ENCODE data around the gene AP2A2. TPM values are rescaled to one million over a fixed set of nuclear protein-coding genes. Genes with fewer than 3 reads are reported as not detected.

Gene AP2A2
- polyA plus RNA-seq, 1 experiment, result 76.5 TPM

DNA sequence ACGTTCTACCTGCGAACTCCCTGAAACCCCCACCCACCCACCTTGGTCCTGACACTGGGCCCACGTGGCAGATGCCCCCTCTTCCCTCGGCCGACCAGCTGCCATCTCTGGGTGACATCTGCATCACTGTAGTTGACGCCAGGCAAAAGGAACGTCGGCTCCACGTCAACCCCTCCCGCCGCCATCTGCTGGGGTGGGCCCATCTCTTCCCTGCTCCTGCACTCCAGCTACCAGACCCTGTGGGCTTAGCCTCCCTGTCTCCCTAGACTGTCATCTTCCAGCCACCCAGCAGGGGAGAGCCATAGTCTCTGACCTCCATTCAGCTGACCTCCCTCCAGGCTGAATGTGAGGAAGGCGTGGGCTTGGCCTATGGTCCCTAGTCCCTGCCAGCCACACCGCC is 36.4 kb upstream of the AP2A2 start:
- Histone ChIP-seq H3K36me3 (ENCODE audit: control insufficient read depth, insufficient read depth, low read length) (peaks cover 9% of the 10 kb centered on the region), H3K27me3 (ENCODE audit: control insufficient read depth, insufficient read depth, low read length) (no peaks in the 10 kb centered on the region), H3K4me3 (ENCODE audit: low read depth, low read length) (no peak overlapping the region)
- ChIA-PET CTCF (interaction anchor here (0.7 to 0.9 kb wide), 2 partner anchors 42 to 161 kb away, joined by 3 to 5 read pairs; no protein-coding TSS in a partner anchor), POLR2A (no interaction called here)
- TF ChIP-seq, protein P1, sequence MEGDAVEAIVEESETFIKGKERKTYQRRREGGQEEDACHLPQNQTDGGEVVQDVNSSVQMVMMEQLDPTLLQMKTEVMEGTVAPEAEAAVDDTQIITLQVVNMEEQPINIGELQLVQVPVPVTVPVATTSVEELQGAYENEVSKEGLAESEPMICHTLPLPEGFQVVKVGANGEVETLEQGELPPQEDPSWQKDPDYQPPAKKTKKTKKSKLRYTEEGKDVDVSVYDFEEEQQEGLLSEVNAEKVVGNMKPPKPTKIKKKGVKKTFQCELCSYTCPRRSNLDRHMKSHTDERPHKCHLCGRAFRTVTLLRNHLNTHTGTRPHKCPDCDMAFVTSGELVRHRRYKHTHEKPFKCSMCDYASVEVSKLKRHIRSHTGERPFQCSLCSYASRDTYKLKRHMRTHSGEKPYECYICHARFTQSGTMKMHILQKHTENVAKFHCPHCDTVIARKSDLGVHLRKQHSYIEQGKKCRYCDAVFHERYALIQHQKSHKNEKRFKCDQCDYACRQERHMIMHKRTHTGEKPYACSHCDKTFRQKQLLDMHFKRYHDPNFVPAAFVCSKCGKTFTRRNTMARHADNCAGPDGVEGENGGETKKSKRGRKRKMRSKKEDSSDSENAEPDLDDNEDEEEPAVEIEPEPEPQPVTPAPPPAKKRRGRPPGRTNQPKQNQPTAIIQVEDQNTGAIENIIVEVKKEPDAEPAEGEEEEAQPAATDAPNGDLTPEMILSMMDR (IDR thresholded peaks at IDR 0.05; ENCODE audit: insufficient read depth, low read depth, low read length), result no peak
- DNase-seq (ENCODE audit: low read depth), result no peak

GRCh38 chr11:889687-890475 is 35.8 kb upstream of the AP2A2 start:
- H3K4me3 ChIP-seq (ENCODE audit: low read depth, low read length), result no peak overlapping the region
- peaks cover 7% of the 10 kb centered on the region for H3K36me3 ChIP-seq (ENCODE audit: control insufficient read depth, insufficient read depth, low read length)
- TF ChIP-seq, protein P1 (IDR thresholded peaks at IDR 0.05; ENCODE audit: insufficient read depth, low read depth, low read length), result no peak
- CTCF ChIA-PET, result interaction anchor here (0.9 kb wide), 1 partner anchor 162 kb away, joined by 5 read pairs; no protein-coding TSS in a partner anchor
- no peak for DNase-seq (ENCODE audit: low read depth)
- H3K27me3 ChIP-seq (ENCODE audit: control insufficient read depth, insufficient read depth, low read length), result no peaks in the 10 kb centered on the region
- POLR2A ChIA-PET, result no interaction called here

DNA sequence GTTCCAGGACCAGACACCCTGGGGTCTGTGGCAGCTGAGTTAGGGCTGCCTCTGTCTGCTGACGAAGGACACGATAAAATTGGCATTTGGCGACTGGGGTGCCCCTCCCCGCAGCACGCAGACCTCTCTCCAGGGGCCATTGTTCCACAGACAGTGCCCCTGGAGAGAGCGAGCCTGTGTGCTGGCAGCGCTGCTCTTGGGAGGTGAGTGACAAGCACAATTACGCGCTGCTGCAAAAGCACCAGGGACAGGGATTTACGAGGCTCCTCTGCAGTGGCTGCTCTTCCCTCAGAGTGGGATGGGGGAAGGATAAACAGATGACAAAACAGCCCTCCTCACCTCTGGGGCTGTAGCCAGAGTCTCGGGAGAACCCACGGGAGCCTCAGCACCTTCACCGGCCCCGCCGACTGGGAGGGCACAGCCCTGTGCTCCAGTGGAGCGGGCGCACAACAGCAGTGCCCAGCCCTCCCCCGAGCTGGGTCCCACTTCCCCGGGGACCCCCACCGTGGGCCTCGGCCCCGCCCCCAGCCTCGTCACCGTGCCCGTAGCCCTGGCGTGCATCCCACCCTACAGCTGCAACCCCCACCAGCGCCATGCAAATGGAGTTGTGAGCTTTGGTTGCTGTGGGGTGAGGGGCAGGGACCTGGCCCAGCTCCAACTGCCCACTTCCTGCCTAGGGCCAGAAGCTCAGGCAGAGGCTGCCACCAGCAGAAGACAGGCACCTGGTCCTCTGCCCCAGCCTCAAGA is 34.7 kb upstream of the AP2A2 start:
- peaks cover 7% of the 10 kb centered on the region for H3K36me3 ChIP-seq (ENCODE audit: control insufficient read depth, insufficient read depth, low read length)
- POLR2A ChIA-PET, result no interaction called here
- DNase-seq (ENCODE audit: low read depth), result no peak
- CTCF ChIA-PET, result no interaction called here
- TF ChIP-seq, protein P1 (IDR thresholded peaks at IDR 0.05; ENCODE audit: insufficient read depth, low read depth, low read length), result no peak
- H3K4me3 ChIP-seq (ENCODE audit: low read depth, low read length), result no peak overlapping the region
- H3K27me3 ChIP-seq (ENCODE audit: control insufficient read depth, insufficient read depth, low read length), result no peaks in the 10 kb centered on the region

GRCh38 chr11:893008-893654 is 32.5 kb upstream of the AP2A2 start:
- ChIA-PET CTCF (no interaction called here), POLR2A (no interaction called here)
- H3K4me3 ChIP-seq (ENCODE audit: low read depth, low read length), result no peak overlapping the region
- TF ChIP-seq, protein P1 (IDR thresholded peaks at IDR 0.05; ENCODE audit: insufficient read depth, low read depth, low read length), result no peak
- peaks cover under 1% of the 10 kb centered on the region; the same call in 1 of the 2 replicates for H3K36me3 ChIP-seq (ENCODE audit: control insufficient read depth, insufficient read depth, low read length)
- DNase-seq (ENCODE audit: low read depth), result no peak
- H3K27me3 ChIP-seq (ENCODE audit: control insufficient read depth, insufficient read depth, low read length), result no peaks in the 10 kb centered on the region

Measured in BJ (cell line).